WTC11 (cell line): ENCODE data around the gene DMXL1.

ENCODE experiments used
- TF ChIP-seq, protein P1 (sequence below): sonication (generic); formaldehyde crosslinking; IDR thresholded peaks from 2 replicates; pipeline ENCODE4 v1.8.1; 2023; ENCODE audit warnings: mild to moderate bottlenecking, missing genetic modification reagents, moderate library complexity
- TF ChIP-seq, protein P2 (sequence below): sonication (generic); formaldehyde crosslinking; IDR thresholded peaks from 2 replicates; pipeline ENCODE4 v1.8.0; 2023; ENCODE audit warnings: missing genetic modification reagents
- TF ChIP-seq, protein P3 (sequence below): fragments of 200-600 bp; IDR thresholded peaks from 2 replicates; pipeline ENCODE4 v1.8.0; 2022; ENCODE audit warnings: antibody characterized with exemption
- TF ChIP-seq, protein P4 (sequence below): sonication (generic); formaldehyde crosslinking; IDR thresholded peaks from 2 replicates; pipeline ENCODE4 v1.8.1; 2023; ENCODE audit warnings: mild to moderate bottlenecking, missing genetic modification reagents

DNA sequence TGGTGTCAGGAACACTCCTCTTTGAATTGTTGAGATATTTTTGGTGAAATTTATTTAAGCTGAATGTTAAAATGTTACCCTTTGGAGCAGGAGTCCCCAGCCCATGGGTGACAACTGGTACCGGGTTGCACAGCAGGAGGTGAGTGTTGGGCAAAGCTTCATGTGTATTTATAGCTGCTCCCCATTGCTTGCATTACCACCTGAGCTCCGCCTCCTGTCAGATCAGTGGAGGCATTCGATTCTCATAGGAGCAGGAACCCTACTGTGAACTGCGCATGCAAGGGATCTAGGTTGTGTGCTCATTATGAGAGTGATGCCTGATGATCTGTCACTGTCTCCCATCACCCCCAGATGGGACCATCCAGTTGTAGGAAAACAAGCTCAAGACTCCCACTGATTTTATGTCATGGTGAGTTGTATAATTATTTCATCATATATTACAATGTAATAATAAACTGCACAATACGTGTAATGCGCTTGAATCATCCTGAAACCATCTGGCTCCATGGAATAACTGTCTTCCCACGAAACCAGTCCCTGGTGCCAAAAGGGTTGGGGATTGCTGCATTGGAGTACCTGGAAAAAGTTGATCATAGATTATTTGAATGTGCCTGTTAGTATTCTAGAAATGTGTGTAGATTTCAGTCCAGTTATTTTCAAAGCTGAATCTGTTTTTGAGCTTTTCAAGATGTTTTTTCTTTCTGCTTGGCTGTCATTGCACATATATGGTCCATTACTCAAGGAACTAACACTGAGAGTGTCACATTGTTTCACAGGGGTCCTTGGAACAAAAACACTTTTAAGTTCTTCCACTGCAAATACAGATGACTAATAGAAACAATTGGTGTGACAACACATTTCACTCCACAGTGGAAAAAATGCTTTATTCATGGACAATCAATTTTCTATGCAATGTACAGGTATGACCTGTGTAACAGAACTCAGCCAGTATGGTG, 180.3 kb downstream of the DMXL1 start:
- TF ChIP-seq, protein P1, sequence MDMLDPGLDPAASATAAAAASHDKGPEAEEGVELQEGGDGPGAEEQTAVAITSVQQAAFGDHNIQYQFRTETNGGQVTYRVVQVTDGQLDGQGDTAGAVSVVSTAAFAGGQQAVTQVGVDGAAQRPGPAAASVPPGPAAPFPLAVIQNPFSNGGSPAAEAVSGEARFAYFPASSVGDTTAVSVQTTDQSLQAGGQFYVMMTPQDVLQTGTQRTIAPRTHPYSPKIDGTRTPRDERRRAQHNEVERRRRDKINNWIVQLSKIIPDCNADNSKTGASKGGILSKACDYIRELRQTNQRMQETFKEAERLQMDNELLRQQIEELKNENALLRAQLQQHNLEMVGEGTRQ (CRISPR knock-in tag) = no peak
- TF ChIP-seq, protein P2, sequence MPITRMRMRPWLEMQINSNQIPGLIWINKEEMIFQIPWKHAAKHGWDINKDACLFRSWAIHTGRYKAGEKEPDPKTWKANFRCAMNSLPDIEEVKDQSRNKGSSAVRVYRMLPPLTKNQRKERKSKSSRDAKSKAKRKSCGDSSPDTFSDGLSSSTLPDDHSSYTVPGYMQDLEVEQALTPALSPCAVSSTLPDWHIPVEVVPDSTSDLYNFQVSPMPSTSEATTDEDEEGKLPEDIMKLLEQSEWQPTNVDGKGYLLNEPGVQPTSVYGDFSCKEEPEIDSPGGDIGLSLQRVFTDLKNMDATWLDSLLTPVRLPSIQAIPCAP (CRISPR knock-in tag) = no peak
- TF ChIP-seq, protein P3, sequence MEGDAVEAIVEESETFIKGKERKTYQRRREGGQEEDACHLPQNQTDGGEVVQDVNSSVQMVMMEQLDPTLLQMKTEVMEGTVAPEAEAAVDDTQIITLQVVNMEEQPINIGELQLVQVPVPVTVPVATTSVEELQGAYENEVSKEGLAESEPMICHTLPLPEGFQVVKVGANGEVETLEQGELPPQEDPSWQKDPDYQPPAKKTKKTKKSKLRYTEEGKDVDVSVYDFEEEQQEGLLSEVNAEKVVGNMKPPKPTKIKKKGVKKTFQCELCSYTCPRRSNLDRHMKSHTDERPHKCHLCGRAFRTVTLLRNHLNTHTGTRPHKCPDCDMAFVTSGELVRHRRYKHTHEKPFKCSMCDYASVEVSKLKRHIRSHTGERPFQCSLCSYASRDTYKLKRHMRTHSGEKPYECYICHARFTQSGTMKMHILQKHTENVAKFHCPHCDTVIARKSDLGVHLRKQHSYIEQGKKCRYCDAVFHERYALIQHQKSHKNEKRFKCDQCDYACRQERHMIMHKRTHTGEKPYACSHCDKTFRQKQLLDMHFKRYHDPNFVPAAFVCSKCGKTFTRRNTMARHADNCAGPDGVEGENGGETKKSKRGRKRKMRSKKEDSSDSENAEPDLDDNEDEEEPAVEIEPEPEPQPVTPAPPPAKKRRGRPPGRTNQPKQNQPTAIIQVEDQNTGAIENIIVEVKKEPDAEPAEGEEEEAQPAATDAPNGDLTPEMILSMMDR = no peak
- TF ChIP-seq, protein P4, sequence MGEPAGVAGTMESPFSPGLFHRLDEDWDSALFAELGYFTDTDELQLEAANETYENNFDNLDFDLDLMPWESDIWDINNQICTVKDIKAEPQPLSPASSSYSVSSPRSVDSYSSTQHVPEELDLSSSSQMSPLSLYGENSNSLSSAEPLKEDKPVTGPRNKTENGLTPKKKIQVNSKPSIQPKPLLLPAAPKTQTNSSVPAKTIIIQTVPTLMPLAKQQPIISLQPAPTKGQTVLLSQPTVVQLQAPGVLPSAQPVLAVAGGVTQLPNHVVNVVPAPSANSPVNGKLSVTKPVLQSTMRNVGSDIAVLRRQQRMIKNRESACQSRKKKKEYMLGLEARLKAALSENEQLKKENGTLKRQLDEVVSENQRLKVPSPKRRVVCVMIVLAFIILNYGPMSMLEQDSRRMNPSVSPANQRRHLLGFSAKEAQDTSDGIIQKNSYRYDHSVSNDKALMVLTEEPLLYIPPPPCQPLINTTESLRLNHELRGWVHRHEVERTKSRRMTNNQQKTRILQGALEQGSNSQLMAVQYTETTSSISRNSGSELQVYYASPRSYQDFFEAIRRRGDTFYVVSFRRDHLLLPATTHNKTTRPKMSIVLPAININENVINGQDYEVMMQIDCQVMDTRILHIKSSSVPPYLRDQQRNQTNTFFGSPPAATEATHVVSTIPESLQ (CRISPR knock-in tag) = no peak
